Stimulated activated CD8-positive, alpha-beta memory T cell treated with anti-CD3 and anti-CD28 coated beads, Interleukin-7, amount 100 ng/mL, for 1 hour (primary cell): ENCODE results near the gene PPA1.
"Not testable (repeated sequence)": the region's sequence is repeated elsewhere in the genome, so short reads cannot be mapped to it uniquely, and the experiment has no call there.

Experiments used
- DNase-seq, 2 donors: peaks; one replicate each; pipeline ENCODE4 v3.0.0-alpha.2; 2020; ENCODE audit warnings: low read depth in 2 of 2

The PPA1 gene

GRCh38 chr10:70169649-70170364 is 63.4 kb downstream of the PPA1 start:
- DNase-seq: no peak

GRCh38 chr10:70169011-70169410 is 64.2 kb downstream of the PPA1 start:
- DNase-seq: no peak

- no peak for DNase-seq
Observed at GRCh38 chr10:70167246-70167645, 66.0 kb downstream of the PPA1 start.

- no peak for DNase-seq
Observed at GRCh38 chr10:70166394-70166793, 66.8 kb downstream of the PPA1 start.

GRCh38 chr10:70164163-70164562 is 69.1 kb downstream of the PPA1 start:
- no peak for DNase-seq

GRCh38 chr10:70163448-70163847 is 69.8 kb downstream of the PPA1 start:
- no peak for DNase-seq

- DNase-seq: no peak
Observed at GRCh38 chr10:70162892-70163201, 70.4 kb downstream of the PPA1 start.

- DNase-seq: no peak
Observed at GRCh38 chr10:70162151-70162891, 70.9 kb downstream of the PPA1 start.

- no peak for DNase-seq
Observed at GRCh38 chr10:70160798-70161197, 72.4 kb downstream of the PPA1 start.

GRCh38 chr10:70159366-70159765 is 73.9 kb downstream of the PPA1 start:
- not testable (repeated sequence) for DNase-seq

- DNase-seq: no peak
Observed at GRCh38 chr10:70158113-70158512, 75.1 kb downstream of the PPA1 start.

- DNase-seq: no peak
Observed at GRCh38 chr10:70155255-70155838, 77.9 kb downstream of the PPA1 start.
